ENCODE data around the gene KLHL40. TPM values are rescaled to one million over a fixed set of nuclear protein-coding genes. Genes with fewer than 3 reads are reported as not detected.

KLHL40 gene
- total RNA-seq, 1 donor from 2014 or later: not detected

DNA sequence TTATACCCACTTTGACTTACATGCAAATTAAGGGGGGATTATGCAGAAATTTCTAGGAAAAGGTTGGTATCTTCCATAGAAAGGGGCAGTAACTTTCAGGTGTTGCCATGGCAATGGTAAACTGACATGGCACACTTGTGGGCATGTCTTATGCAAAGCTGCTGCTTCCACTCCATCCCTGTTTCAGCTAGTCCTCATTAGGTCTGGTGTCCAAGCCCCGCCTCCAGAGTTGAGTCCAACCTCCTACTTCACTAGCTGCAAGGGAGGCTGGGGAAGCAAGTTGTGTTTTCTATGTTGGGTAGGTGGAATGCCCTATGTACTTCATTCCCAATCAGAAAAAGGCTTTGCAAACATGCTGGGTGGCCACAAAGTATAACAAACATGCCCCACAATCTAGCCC, 14.7 kb upstream of the KLHL40 start:
- no peak overlapping the region for H3K27ac Mint-ChIP-seq (ENCODE audit: unreplicated experiment)
- Histone ChIP-seq H3K79me2 (ENCODE audit: insufficient read depth, low read length) (no peaks in the 10 kb centered on the region), H3K4me3 (ENCODE audit: insufficient read depth, low read depth, low read length) (no peak overlapping the region), H3K27me3 (ENCODE audit: insufficient read depth, low read length) (no peaks in the 10 kb centered on the region), H2AFZ (ENCODE audit: low read depth, low read length) (no peak overlapping the region), H3K9me3 (ENCODE audit: insufficient read depth, low read depth, low read length) (peaks cover 3% of the 10 kb centered on the region), H3K27ac (ENCODE audit: low read depth, low read length) (no peak overlapping the region), H3K36me3 (ENCODE audit: insufficient read depth, low read length) (no peaks in the 10 kb centered on the region), H4K20me1 (ENCODE audit: insufficient read depth, low read length) (peaks cover 4% of the 10 kb centered on the region), H3K9ac (ENCODE audit: low read length) (no peak overlapping the region), H3K4me2 (ENCODE audit: low read length) (no peak overlapping the region), H3K4me1 (ENCODE audit: insufficient read depth, low read length) (no peaks in the 10 kb centered on the region)
- FAIRE-seq (no peak), DNase-seq (ENCODE audit: low read depth) (no peak)
- peaks cover 16% of the 10 kb centered on the region for H3K27me3 Mint-ChIP-seq (ENCODE audit: low read depth, unreplicated experiment)
- H3K36me3 Mint-ChIP-seq (ENCODE audit: low read depth, unreplicated experiment): no peaks in the 10 kb centered on the region
- peaks cover 3% of the 10 kb centered on the region for H3K4me1 Mint-ChIP-seq (ENCODE audit: low read depth, unreplicated experiment)
- no peak overlapping the region for H3K4me3 Mint-ChIP-seq (ENCODE audit: unreplicated experiment)
- peaks cover 2% of the 10 kb centered on the region for H3K9me3 Mint-ChIP-seq (ENCODE audit: unreplicated experiment)
- no peak for TF ChIP-seq EZH2 (IDR thresholded peaks at IDR 0.05; ENCODE audit: insufficient read depth, low read length)

DNA sequence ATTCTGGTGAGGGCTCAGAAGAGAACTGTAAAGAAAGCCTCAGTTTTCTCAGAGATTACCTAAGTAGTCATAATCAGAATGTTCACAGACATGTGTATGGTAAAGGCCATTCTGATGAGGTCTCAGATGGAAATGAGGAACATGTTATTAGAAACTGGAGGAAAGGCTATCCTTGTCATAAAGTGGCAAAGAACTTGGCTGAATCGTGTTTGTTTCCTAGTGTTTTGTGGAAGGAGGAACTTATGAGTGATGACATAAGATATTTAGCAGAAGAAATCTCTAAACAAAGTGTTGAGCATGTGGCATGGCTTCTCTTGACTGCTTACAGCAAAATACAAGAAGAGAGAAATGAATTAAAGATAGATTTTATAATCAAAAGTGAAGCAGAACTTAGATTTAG, 12.8 kb upstream of the KLHL40 start:
- peaks cover 16% of the 10 kb centered on the region for H3K27me3 Mint-ChIP-seq (ENCODE audit: low read depth, unreplicated experiment)

DNA sequence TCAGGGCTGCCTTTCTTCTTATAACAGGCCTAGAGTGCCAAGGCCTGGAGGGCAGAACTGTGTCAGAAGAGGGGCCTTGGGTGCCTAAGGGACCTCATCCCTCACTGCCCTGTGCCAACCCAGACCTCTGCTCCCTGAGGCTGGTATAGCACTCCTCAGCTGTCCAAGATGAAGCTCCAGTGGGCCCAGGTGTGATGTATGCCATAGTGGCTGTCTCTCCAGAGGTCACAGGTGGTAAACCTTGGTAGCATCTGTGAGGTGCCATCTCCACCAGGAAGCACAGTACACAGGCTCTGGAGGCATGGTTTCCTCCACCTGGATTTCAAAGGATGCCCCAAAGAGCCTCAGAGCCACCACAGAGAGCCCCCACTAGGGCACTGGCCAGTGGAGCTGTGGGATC, 12.3 kb upstream of the KLHL40 start:
- FAIRE-seq: no peak
- no peak overlapping the region for H3K4me3 Mint-ChIP-seq (ENCODE audit: unreplicated experiment)
- H4K20me1 ChIP-seq (ENCODE audit: insufficient read depth, low read length): no peaks in the 10 kb centered on the region

More for the DNA sequence above, 12.8 kb upstream of the KLHL40 start:
- FAIRE-seq (no peak), DNase-seq (ENCODE audit: low read depth) (no peak)
- Mint-ChIP-seq H3K4me3 (ENCODE audit: unreplicated experiment) (no peak overlapping the region), H3K9me3 (ENCODE audit: unreplicated experiment) (peaks cover 7% of the 10 kb centered on the region), H3K27ac (ENCODE audit: unreplicated experiment) (no peak overlapping the region), H3K4me1 (ENCODE audit: low read depth, unreplicated experiment) (peaks cover 3% of the 10 kb centered on the region), H3K36me3 (ENCODE audit: low read depth, unreplicated experiment) (peaks cover 1% of the 10 kb centered on the region)
- H3K79me2 ChIP-seq (ENCODE audit: insufficient read depth, low read length): no peaks in the 10 kb centered on the region
- no peaks in the 10 kb centered on the region for H3K36me3 ChIP-seq (ENCODE audit: insufficient read depth, low read length)
- peaks cover 10% of the 10 kb centered on the region for H3K9me3 ChIP-seq (ENCODE audit: insufficient read depth, low read depth, low read length)
- H3K9ac ChIP-seq (ENCODE audit: low read length): no peak overlapping the region
- H3K27ac ChIP-seq (ENCODE audit: low read depth, low read length): no peak overlapping the region
- no peak for TF ChIP-seq EZH2 (IDR thresholded peaks at IDR 0.05; ENCODE audit: insufficient read depth, low read length)
- TF ChIP-seq, protein P1, sequence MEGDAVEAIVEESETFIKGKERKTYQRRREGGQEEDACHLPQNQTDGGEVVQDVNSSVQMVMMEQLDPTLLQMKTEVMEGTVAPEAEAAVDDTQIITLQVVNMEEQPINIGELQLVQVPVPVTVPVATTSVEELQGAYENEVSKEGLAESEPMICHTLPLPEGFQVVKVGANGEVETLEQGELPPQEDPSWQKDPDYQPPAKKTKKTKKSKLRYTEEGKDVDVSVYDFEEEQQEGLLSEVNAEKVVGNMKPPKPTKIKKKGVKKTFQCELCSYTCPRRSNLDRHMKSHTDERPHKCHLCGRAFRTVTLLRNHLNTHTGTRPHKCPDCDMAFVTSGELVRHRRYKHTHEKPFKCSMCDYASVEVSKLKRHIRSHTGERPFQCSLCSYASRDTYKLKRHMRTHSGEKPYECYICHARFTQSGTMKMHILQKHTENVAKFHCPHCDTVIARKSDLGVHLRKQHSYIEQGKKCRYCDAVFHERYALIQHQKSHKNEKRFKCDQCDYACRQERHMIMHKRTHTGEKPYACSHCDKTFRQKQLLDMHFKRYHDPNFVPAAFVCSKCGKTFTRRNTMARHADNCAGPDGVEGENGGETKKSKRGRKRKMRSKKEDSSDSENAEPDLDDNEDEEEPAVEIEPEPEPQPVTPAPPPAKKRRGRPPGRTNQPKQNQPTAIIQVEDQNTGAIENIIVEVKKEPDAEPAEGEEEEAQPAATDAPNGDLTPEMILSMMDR (IDR thresholded peaks at IDR 0.05; ENCODE audit: insufficient read depth, low read depth, low read length): no peak
- H3K4me3 ChIP-seq (ENCODE audit: insufficient read depth, low read depth, low read length): no peak overlapping the region
- H3K4me2 ChIP-seq (ENCODE audit: low read length): no peak overlapping the region
- H3K27me3 ChIP-seq (ENCODE audit: insufficient read depth, low read length): no peaks in the 10 kb centered on the region
- H4K20me1 ChIP-seq (ENCODE audit: insufficient read depth, low read length): peaks cover 2% of the 10 kb centered on the region
- no peaks in the 10 kb centered on the region for H3K4me1 ChIP-seq (ENCODE audit: insufficient read depth, low read length)
- H2AFZ ChIP-seq (ENCODE audit: low read depth, low read length): no peak overlapping the region

More for the DNA sequence above, 12.3 kb upstream of the KLHL40 start:
- Mint-ChIP-seq H3K27ac (ENCODE audit: unreplicated experiment) (no peak overlapping the region), H3K27me3 (ENCODE audit: low read depth, unreplicated experiment) (peaks cover 16% of the 10 kb centered on the region), H3K36me3 (ENCODE audit: low read depth, unreplicated experiment) (peaks cover 1% of the 10 kb centered on the region), H3K4me1 (ENCODE audit: low read depth, unreplicated experiment) (no peaks in the 10 kb centered on the region), H3K9me3 (ENCODE audit: unreplicated experiment) (peaks cover 9% of the 10 kb centered on the region)
- H3K4me2 ChIP-seq (ENCODE audit: low read length): no peak overlapping the region
- no peaks in the 10 kb centered on the region for H3K27me3 ChIP-seq (ENCODE audit: insufficient read depth, low read length)
- H3K36me3 ChIP-seq (ENCODE audit: insufficient read depth, low read length): no peaks in the 10 kb centered on the region
- no peak overlapping the region for H3K4me3 ChIP-seq (ENCODE audit: insufficient read depth, low read depth, low read length)
- H2AFZ ChIP-seq (ENCODE audit: low read depth, low read length): no peak overlapping the region
- H3K9me3 ChIP-seq (ENCODE audit: insufficient read depth, low read depth, low read length): peaks cover 10% of the 10 kb centered on the region
- no peak overlapping the region for H3K27ac ChIP-seq (ENCODE audit: low read depth, low read length)
- no peak overlapping the region for H3K9ac ChIP-seq (ENCODE audit: low read length)
- DNase-seq (ENCODE audit: low read depth): no peak
- no peaks in the 10 kb centered on the region for H3K79me2 ChIP-seq (ENCODE audit: insufficient read depth, low read length)
- H3K4me1 ChIP-seq (ENCODE audit: insufficient read depth, low read length): no peaks in the 10 kb centered on the region
- TF ChIP-seq, protein P1 (IDR thresholded peaks at IDR 0.05; ENCODE audit: insufficient read depth, low read depth, low read length): no peak
